ENCODE data around the gene PRPF38B.
A peak's percentile ranks its signal among the peaks of the same experiment; 100 is the strongest.
"Not testable (repeated sequence)": the region's sequence is repeated elsewhere in the genome, so short reads cannot be mapped to it uniquely, and the experiment has no call there.

Gene PRPF38B, protein sequence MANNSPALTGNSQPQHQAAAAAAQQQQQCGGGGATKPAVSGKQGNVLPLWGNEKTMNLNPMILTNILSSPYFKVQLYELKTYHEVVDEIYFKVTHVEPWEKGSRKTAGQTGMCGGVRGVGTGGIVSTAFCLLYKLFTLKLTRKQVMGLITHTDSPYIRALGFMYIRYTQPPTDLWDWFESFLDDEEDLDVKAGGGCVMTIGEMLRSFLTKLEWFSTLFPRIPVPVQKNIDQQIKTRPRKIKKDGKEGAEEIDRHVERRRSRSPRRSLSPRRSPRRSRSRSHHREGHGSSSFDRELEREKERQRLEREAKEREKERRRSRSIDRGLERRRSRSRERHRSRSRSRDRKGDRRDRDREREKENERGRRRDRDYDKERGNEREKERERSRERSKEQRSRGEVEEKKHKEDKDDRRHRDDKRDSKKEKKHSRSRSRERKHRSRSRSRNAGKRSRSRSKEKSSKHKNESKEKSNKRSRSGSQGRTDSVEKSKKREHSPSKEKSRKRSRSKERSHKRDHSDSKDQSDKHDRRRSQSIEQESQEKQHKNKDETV

DNA sequence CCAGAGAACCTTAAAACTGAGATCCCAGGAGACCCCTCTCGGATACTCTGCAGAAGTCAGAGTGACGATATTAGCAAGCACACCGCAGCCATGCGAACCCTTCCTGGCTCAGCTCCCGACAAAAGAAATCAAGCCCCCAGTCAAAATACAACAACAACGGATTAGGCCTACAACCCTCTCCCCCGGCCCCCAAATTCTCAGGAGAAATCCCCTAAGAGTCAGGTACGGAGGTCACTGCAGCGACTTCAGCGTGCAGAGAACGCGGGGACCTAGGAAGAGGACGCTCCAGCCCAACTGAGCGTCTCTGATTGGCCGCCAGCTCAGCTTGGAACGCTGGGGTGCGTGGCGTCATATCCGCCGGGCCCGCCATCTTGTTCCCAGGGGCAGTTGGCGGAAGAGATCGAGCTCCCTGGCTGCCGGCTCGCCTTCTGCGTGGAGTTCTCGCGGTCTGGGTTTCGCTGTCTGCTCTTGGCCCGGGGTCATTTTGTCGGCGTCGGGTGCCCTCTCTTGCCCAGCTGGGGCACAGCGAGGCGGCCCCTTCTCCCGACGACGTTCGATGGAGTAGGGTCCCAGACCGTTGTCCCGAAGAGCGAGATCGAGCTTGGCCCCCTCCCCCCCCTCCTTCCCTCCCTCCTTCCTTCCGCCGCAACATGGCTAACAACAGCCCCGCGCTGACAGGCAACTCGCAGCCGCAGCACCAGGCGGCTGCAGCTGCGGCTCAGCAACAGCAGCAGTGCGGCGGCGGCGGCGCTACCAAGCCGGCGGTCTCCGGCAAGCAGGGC, at the start of gene PRPF38B:
TSS of gene PRPF38B (plus strand) at position 369 of the 782 bp plus-strand sequence. CDS start at position 651, 282 bp downstream.
- DNase-seq: peak; percentile 93

DNA sequence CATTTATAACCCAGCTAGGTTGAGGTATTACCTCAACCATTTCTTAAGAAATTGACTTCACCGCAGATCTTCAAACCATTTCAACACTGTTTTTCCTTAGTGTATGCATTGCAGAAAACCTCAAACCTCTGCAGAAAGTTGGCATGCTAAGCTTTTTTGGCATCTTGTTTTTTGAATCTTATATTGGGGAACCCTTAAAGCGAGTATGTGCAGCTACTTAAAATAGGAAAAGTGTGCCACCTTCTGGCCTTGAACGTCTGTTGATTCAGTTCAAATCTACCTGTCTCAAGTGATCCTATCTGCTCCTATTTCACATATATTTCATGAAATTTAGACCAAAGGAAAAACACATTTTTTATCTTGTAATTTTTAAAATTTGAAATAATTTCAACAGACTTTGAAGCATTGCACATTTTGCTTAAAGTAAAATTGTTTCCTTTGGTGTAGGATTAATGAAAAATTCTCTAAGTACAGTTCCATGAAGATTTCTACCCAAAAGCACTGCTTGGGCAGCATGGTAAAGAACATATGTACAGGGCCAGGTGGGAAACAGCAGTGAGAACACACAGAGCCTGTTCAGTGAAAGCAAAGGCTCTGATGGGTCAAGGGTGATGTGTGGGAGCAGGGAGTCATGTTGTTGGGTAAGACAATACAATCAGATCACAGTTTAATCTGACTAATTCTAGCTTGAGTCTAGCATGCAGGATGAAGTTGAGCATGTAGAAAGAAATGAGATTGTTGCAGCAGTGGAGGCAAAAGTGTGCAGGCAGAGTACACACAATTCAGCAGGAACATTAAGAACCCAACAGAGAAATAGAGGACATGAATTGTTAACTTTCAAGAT, 48.4 kb upstream of the PRPF38B start:
- peak; percentile 73 for DNase-seq

DNA sequence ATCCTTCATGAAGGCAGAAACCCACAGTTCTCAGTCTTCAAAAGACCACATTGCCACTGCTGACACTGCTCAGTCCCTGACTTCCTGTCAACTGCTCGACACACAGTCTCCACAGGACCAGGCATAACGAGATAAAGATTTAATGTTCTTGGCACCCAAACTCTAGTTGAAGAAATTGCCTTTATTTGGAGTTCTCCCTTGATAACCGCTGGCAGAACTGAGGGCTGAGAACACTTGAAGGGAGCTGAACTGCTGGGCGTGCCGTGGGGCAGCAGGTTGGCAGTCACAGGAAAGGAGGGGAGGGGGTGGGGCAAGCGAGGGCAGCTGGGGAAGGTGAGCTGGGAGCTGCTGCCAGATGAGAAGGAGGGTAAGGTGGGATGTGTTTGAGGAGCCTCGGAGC, 47.1 kb upstream of the PRPF38B start:
- no peak for DNase-seq

DNA sequence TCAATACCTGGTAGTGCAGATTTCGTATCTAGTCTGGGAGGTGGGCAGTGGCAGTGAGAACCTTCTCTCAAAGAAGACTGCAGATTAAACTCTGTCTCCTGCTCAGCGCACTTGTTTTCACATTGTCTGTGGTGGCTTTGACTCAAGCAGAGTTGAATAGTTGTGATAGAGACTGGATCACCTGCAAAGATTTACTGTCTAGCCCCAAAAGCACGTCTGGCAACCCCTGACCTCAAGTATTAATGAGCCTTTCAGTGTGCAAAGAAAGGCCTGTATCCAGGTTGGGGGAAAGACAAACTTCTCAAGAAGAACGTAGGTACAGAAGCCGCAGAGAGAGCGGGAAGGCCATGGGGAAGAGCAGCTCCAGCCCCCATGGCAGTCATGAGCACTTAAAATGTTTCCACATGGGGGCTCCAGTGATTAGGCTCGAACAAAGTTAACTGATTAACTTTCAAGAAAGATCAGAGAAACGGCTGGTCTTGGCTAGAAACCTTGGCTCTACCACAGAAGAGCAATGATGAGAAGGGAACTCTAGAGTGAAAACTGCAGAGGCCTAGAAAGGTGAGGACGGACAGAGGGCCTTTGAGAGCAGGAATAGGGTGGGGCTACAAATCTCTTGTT, 46.4 kb upstream of the PRPF38B start:
- DNase-seq: no peak

DNA sequence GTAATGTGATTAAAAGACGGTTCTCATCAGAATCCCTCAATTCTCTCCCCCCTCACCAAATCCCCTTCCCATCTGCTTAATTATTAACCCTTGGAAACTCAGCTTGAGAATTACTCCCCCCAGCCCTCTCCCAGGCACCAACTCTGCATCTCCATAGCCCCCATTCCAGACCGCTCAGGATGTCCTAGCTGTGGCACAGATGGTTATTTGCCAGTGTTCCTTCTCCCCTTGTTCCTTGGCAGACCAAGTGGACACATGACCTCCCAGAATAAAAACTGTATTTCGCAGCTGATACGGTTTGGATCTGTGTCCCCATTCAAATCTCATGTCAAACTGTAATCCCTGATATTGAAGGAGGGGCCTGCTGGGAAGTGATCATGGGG, 45.9 kb upstream of the PRPF38B start:
- DNase-seq: no peak

DNA sequence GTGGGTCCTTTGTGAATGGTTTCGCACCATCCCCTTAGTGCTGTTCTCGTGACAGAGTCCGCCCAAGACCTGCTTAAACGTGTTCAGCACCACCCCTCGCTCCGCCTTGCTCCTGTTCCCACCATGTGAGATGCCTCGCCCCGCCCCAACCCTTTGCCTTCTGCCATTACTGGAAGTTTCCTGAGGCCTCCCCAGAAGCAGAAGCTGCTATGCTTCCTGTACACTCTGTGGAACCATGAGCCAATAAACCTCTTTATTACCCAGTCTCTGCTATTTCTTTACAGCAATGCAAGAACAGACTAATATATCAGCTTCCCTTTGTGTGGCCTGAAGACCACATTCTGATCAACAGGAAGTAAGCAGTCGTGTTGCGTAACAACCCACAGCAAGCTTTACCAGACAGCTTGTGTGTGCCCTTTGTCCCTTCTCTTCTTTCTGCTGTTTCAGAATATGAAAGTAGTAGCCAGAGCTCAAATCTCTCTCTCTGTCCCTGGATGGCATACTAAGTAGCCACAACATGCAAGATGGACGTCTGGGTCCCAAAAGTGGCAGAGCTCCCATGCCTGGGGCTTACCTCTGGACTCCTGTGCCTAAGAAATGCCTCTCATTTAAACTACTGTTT, 45.4 kb upstream of the PRPF38B start:
- DNase-seq: peak; percentile 94

DNA sequence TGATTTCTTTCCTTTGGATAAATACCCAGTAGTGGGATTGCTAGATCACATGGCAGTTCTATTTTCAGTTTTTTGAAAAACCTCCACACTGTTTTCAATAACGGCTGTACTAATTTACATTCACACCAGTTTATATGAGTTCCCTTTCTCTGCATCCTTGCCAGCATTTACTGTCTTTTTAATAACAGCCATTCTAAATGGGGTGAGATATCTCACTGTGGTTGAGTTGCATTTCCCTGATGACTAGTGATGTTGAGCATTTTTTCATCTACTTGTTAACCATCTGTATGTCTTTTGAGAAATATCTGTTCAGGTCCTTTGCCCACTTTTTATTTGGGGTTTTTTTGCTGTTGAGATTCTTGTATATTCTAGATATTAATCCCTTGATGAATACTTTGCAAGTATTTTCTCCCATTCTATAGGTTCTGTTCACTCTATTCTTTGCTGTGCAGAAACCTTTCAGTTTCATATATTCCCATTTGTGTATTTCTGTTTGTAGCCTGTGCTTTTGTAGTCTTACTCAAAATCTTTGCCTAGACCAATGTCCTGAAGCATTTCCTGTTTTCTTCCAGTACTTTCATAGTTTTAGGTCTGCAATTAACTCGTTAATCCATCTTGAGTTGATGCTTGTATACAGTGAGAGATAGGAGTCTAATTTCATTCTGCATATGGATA, 38.5 kb upstream of the PRPF38B start:
- no peak for DNase-seq

DNA sequence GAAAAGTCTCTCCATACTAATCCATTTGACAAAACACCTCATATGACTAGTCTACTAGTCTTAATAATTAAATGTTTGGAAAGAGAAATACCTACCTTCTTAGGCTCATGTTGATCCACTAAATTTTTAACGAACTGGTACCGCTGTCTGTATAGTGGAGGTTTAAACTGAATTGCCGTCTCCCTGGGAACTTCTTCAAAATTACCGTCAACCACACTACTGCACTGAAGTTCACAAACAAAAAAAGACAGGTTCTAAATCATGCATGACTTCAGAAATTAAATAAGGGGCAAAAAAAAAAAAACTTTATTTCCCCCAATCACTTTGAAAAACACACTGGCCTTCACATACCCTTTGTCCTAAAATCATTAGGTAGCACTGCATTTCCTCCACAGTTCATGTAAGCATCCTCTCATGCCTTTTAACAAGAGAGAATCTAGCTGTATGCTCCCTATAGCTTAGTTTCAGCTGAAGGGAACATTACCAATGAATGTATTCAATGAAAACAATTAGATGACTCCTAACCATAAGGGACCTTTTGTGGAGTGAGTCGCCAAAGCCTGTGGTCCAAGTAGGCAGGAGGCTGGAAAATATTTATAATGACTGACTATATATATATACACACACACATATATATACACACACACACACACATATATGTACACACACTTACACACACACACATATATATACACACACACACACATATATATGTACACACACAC, 34.6 kb upstream of the PRPF38B start:
- DNase-seq: no peak

DNA sequence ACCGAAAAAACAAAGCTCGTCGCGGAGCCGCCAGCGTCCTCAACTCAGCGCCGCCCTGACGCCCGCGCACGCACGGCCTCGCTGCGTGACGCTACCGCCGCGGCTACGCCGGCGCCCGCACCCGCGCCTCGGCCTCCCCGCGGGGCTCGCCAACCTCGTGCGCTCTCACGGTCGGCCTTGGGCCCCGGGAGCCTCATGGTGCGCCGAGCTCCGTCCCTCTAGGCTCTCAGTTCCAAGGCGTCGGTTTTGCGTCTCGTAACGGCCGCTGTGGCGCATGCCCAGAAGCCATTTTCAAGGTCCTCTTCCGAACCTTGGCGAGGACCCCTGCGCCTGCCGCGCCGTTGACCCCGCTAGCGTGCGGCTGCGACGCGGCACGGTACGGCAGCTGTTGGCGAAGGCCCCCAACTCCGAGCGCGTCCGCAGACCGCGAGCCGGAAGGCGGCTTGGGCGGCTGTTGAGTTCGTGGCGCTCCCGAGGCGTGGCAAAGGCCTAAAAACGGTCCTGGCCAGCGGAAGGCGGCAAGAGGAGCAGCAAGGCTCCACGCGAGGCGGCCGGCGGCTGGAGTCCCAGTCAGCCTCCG, 31.0 kb upstream of the PRPF38B start, which contains the start of gene HENMT1:
TSS of gene HENMT1 (minus strand) at position 64 of the 580 bp plus-strand sequence. CDS start 1,209 bp downstream, outside the sequence.
- peak; percentile 76 for DNase-seq

DNA sequence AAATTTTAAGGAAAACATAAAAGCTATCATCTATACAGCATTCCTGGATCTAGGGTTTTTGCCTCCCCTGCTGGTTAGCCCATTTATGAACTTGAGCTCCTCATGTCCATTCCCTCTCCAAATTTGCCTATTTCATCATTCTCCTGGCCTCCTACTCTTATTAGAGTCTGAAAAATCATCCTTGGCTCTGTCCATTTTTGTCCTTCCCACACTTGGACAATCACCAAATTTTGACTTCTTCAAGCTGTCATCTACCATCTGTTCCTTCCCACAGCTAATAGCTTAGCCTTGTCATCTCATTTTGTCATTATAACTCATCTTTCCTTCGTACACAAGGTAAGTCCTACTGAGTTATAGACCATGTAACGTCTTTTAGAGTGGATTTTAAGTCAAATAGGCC, 29.0 kb upstream of the PRPF38B start:
- DNase-seq: no peak

DNA sequence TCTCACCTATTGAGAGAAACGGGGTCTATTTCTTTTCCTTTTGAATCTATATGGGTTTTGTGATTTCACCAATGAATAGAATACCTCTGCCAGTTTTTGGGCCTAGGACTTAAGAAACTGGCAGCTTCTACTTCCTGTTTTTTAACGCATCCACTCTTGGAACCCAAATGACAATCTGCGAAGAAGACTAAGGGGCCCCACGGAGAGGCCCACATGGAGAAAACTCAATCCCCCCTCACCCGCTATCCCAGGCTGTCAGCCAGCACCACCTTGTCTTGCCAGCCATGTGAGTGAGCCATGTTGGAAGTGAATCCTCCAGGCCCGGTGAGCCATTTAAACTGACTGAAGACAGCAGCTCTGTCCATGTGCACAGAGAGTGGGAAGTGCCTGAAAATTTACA, 27.6 kb upstream of the PRPF38B start:
- no peak for DNase-seq

DNA sequence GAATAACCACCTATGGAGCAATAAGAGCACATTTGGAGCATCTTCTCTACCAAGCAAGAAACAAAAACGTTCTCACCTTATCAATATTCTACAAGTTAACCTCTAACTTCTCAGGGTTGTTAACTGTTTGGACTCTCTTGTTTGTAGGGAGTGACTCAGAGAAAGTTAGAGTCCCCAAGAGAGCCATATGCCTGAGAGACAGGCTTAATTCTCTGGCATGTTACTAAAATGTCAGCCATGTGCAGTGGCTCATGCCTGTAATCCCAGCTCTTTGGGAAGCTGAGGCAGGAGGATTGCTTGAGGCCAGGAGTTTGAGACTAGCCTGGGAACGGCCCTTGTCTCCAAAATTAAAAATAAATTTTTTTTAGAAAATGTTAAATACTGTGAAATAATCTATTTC, 27.0 kb upstream of the PRPF38B start:
- DNase-seq: no peak

DNA sequence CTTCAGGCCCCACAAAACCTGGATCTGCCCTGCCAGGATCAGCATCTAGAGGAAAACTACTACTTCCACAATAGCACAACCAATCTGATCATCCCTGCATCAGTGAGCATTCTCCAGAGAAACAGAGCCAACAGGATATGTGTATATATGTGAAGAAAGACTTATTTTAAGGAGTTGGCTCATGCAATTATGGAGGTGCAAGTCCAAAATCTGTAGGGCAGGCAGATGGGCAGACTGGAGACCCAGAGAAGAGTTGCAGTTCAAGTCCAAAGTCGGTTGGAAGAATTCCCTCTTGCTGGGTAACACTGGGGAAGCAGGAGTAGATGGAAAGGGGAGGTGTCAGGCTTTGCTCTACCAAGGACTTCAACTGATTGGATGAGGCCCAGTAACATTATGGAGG, 26.3 kb upstream of the PRPF38B start:
- DNase-seq: no peak

DNA sequence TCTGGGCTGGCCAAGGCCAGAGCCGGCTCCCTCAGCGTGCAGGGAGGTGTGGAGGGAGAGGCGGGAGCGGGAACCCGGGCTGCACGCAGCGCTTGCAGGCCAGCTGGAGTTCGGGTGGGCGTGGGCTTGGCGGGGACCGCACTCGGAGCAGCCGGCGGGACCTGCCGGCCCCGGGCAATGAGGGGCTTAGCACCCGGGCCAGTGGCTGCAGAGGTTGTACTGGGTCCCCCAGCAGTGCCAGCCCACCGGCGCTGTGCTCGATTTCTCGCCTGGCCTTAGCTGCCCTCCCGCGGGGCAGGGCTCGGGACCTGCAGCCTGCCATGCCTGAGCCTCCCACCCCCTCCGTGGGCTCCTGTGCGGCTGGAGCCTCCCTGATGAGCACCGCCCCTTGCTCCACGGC, 24.7 kb upstream of the PRPF38B start:
- not testable (repeated sequence) for DNase-seq

DNA sequence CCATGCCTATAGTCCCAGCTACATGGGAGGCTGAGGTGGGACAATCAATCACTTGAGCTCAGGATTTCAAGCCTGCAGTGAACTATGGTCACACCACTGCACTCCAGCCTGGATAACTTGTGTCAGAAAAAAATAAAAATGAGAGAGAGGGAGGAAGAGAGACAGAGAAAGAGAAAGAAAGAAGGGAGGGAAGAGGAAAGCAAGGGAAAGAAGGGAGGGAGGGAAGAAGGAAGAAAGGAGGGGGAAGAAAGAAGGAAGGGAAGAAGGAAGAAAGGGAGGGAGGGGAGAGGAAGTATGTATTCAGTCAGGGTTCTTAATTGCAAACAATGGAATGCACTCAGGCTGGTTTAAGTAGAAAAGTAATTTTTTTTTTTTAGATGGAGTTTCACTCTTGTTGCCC, 23.3 kb upstream of the PRPF38B start:
- no peak for DNase-seq

DNA sequence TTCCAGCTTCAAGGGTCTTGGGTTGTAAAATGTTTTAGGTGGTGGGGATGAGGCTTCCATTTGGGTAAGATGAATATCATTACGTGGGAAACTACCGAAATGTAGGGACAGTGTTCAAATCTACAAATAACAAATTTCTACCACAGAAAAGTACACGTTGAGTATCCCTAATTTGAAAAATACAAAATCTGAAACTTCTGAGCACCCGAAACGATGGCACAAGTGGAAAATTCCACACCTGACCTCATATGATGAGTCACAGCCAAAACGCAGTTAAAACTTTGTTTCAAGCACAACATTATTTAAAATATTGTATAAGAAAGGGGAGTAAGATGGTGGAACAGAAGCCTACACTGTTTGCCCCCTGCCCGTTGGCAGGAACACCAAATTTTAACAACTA, 22.4 kb upstream of the PRPF38B start:
- no peak for DNase-seq

DNA sequence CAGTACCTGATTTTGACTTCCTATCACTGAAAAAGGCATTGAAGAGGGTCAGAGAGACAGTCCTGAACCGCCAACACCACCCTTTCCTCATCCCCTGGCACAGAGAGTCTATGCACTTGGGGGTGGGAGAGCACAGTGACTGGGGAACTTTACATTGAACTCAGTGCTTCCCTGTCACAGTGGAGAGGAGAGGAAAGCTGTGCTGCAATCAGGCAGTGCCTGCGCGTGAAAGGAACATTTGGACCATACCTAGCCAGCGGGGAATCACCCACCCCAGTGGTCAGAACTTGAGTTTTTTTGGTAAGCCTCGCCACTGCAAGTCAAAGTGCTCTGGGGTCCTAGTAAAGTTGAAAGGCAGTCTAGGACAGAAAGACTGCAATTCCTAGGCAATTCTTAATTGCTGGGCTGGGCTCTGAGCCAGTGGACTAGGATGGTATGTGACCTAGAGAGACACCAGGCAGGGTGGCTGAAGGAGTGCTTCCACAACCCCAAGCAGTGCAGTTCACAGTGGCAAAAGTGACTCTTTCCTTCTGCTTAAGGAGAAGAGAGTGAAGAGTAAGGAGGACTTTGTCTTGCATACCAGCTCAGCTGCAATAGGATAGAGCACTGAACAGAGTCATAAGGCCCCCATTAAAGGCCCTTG, 21.9 kb upstream of the PRPF38B start:
- DNase-seq: no peak

DNA sequence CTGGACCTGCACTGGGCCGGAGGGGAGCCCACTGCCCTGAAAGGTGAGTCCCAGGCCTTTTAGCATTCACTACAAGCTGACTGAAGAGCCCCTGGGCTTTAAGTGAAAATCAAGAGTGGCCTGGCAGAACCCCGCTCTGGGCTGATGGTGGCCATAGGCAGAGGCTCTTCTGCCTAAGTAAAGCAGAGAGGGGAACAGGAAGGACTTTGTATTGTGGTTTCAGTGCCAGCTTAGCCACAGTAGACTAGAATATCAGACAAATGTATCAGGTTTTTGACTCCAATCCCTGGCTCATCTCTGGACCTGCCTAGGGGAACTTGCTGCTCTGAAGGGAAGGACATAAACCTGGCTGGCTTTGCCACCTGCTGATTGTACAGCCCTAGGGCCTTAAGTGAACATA, 21.0 kb upstream of the PRPF38B start:
- no peak for DNase-seq

DNA sequence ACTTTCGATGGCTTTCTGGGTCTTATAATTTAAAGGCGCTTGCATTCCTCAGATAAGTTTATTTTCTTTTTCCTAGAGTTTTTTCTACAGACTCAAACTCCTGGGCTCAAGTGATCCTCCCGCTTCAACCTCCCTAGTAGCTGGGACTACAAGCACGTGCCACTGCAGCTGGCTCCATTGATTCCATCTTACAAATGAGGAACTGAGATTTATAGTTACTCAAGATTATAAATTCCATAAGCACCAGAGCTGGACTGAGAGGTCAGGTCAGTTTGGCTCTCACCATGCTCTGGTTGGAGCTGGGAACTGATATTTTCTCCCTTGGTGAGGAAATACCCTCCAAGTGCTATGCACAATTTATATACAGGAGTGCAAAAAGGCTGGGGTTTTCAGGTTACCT, 13.4 kb upstream of the PRPF38B start:
- peak; percentile 75 for DNase-seq

All from suppressor macrophage treated with lipopolysaccharide for 4 hours (primary cell).